Gastroesophageal sphincter (tissue), 3 donors: ENCODE measurements around the gene RPL3.
"Not testable (repeated sequence)": the region's sequence is repeated elsewhere in the genome, so short reads cannot be mapped to it uniquely, and the experiment has no call there.

Experiments used
- CTCF ChIP-seq, 4 experiments: fragments of 200-600 bp in 2 of 4; fragments of 450-650 bp in 2 of 4; sonication (generic) in 1 of 4; IDR thresholded peaks; one replicate each; pipeline ENCODE4 v1.5.1; 2017 to 2019; ENCODE audit warnings: antibody characterized with exemption in 4 of 4, mild to moderate bottlenecking in 2 of 4, moderate library complexity in 2 of 4
- POLR2A ChIP-seq, 2 donors: fragments of 450-650 bp; IDR thresholded peaks; one replicate each; pipeline ENCODE4 v1.6.1; 2017; ENCODE audit warnings: antibody characterized with exemption in 2 of 2, mild to moderate bottlenecking in 2 of 2, moderate library complexity in 1 of 2
- POLR2AphosphoS5 ChIP-seq: sonication (generic); formaldehyde crosslinking; IDR thresholded peaks from one replicate; pipeline ENCODE4 v1.6.1; 2017; ENCODE audit warnings: antibody characterized with exemption

- TF ChIP-seq POLR2AphosphoS5; CTCF (IDR thresholded peaks at IDR 0.05); POLR2A (IDR thresholded peaks at IDR 0.05): not testable (repeated sequence)
Measured at GRCh38 chr22:39339775-39340174, 20.4 kb upstream of the RPL3 start.
